ENCODE data around the gene MMP25.
A peak's percentile ranks its signal among the peaks of the same experiment; 100 is the strongest.

MMP25 gene

DNA sequence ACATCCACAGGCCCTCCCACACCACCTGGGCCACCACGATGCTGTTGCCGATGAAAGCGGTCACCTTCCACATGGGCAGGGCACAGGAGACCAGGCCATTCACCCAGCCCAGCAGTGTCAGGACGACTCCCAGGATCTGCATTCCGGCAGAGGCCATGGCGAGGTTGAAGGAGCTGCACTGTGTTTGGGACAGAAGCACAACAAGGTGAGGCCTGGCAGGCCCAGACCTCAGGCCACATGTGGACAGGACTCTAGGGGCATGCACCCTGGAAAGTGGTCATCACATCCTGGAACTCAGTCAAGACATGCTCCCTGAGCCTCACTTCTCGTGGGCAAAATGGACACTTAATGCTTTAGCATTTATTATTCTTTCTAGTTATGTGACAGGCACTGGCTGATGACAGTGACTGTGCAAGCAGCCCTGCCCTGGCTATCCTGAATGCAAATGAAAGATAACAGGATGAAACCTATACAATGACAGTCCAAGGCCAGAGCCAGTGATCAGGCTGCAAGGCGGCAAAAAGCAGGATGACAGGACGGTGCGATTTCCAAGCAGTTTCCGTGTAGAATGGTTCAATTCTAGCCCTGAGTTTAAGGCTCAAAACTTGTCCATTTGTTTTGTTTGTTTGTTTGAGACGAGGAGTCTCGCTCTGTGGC lies 30.4 kb upstream of the MMP25 start:
- DNase-seq, result no peak

DNA sequence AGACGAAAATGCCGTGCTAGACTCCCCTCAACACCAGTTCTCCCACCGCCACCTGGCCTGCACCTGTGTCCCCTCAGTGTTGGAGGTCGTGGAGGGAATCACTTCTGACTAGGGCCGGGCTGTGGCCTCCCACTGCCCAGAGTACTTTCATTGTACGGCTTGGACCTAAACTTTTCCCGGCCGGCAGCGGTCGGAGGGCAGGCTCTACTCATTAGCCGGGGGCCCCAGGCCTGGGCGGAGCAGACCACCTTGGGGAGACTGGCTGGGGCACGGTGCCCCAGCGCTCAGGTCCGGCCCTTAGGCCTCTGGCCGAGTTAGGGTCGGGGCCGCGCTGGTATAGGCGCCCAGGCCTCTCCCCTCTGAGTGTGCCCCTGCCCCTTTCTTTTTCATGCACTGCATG lies 29.0 kb upstream of the MMP25 start:
- no peak for DNase-seq

DNA sequence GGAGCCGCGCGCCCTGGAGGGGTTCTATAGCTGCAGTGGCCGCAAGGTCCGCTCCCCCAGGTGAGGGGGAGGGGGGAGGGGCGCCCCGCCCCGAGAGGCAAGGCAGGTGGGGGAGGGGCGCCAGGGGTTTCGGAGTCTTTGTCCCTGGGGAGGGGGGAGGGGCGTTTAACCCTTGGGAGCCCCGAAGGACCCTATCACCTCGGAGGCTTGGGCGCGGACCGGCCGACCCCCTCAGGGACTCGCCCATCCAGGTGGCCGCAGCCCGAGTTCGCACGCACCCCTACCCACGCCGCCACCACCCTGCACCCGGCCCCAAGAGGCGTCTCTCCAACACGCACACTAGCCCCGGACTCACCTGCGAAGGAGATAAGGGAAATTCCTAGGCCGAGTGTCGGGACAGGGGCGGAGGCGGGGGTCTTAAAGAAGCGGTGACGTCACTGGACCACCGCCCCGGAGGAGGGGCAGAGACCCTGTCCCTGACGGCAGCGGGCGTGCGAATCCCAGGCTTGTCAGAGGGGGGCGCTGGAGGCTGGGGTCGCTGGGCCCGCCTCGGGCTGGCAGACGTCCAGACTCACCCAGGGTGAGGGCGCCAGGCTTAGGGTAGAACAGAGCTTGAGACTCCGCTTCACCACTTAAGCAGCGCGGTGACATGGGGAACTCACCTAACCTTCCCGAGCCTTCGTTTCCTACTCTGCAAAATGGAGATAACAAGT lies 28.4 kb upstream of the MMP25 start, which contains the start of gene CLDN6:
Gene CLDN6, minus strand, starts transcription at position 390 of the 713 bp plus-strand sequence. CDS start 2,162 bp downstream, outside the sequence.
- DNase-seq, result peak in 2 of 56 donors; percentile 14 to 35

DNA sequence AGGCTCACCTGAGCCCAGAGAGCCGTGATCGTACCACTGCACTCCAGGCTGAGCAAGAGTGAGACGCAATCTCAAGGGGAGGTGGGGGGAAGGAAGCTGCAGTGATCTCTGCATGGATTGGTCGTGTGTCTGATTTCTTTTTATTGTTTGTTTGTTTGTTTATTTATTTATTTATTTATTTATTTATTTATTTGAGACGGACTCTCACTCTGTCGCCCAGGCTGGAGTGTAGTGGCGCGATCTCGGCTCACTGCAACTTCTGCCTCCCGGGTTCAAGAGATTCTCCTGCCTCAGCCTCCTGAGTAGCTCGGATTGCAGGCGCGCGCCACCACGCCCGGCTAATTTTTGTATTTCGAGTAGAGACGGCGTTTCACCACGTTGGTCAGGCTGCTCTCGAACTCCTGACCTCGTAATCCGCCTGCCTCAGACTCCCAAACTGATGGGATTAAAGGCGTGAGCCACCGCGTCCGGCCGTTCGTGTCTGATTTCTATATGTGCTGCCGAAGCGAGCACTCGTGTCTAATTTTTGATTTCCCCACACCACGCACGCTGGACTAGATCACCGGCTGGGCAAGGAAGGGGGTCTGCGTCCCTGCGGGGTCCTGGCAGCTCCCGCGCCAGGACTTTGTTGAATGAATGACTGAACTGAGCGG lies 26.6 kb upstream of the MMP25 start:
- DNase-seq, result no peak

GRCh38 chr16:3020247-3020603 lies 26.1 kb upstream of the MMP25 start, which contains the start of gene TNFRSF12A:
TNFRSF12A (plus strand) TSS chr16:3020368; CDS start chr16:3020398, 30 bp downstream.
- DNase-seq, result peak in 26 of 56 donors; percentile 11 to 65 (median 29)

DNA sequence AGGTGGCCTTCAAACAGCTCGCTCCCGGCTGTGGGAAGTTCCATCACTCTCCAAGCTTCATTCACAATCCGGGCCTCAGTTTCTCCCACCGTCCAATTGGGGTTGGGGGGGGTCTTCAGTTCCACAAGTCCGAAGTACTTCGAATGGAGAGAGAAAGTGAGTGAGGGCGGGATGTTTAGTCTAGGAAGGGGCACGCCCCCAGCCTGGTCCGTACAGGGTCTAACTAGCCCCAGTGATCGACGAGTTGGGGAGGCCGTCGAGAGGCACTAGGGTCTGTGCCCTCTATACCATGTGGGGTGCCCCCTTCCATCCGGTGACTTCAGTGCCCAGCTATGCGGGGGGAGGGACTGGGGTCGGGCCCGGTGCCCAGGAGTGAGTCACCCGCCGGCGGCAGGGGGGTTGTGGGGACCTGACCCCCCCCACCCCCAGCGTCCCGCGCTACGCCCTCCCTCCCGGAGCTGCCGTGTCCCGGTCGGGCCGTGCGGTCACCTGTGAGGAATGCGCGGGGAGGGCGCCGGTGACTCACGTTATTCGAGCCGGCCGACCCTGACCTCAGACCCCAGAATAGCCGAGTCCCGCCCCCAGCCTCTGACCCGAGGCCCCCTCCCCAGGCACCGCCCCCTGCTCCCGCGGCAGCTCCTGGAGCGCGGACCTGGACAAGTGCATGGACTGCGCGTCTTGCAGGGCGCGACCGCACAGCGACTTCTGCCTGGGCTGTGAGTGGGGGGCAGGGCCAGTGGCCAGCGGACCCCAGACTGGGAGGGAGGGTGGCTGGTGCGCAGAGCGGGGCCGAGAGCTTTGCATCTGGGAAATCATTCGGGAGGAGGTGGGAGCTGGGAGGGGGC lies 25.5 kb upstream of the MMP25 start:
- DNase-seq, result peak in 19 of 56 donors; percentile 14 to 73 (median 30)

DNA sequence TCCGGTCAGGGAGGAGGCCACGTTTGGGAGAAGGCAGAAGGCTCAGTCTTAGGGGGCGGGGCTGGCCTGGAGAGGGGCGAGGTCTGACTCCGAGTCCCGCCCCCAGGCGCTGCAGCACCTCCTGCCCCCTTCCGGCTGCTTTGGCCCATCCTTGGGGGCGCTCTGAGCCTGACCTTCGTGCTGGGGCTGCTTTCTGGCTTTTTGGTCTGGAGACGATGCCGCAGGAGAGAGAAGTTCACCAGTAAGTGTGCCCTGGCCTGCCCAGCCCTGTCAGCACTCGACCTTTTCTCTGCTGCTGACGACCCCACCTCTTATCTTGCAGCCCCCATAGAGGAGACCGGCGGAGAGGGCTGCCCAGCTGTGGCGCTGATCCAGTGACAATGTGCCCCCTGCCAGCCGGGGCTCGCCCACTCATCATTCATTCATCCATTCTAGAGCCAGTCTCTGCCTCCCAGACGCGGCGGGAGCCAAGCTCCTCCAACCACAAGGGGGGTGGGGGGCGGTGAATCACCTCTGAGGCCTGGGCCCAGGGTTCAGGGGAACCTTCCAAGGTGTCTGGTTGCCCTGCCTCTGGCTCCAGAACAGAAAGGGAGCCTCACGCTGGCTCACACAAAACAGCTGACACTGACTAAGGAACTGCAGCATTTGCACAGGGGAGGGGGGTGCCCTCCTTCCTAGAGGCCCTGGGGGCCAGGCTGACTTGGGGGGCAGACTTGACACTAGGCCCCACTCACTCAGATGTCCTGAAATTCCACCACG lies 24.7 kb upstream of the MMP25 start:
- peak in 18 of 56 donors; percentile 8 to 62 (median 22) for DNase-seq

DNA sequence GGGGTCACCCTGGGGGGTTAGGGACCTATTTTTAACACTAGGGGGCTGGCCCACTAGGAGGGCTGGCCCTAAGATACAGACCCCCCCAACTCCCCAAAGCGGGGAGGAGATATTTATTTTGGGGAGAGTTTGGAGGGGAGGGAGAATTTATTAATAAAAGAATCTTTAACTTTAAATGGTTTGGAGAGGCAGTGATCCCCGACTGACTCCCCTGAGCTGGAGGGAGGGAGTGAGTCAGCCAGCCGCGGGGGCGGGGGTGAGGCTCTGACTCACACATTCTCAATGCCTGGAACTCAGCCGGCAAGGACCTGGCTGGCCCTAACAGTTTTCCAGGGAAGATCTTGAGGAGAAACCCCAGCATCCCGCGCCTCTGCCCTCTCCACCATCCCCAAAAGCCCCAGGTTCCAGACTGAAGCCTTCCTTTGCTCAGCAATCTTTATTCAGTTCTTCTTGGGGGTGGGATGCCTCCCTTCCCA lies 24.1 kb upstream of the MMP25 start:
- DNase-seq, result peak in 33 of 56 donors; percentile 7 to 74 (median 32)

DNA sequence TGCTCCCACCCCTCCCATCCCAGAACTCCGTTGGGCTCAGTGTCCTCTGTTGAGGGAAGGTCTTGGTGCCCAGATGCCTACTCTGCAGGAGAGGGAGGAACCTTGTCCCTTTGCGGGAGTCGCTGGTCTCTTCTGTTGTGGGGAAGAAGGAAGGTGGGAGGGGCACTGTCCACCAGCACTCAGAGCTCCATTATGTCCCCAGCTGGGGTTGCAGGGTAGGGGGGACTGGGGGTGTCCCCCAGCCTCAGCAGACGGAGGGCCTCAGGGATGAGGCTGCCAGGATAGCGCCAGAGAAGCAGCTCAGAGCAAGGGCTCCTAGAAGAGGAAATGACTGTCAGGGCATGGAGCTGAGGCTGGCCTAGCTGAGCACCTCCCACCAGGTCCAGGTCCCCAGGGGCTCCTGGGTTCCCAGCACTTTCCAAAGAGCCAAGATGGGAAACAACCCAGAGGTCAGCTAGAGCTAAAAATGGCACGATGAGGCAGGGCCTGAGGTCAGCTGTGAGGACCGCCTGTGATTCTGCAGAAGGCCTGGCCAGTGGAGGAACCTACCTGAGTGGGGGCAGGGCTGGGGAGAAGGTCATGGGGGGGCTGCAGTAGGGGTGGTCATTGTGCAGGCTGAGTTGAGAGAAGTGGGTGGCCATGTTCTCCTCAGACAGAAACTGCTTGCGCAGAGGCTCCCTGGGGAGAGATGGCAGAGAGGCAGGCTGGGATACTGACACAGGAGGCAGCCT lies 23.5 kb upstream of the MMP25 start:
- peak in 1 of 56 donors; percentile 37 for DNase-seq

- DNase-seq, result peak in 22 of 56 donors; percentile 25 to 75 (median 62)
Observed at GRCh38 chr16:3023415-3023668, 23.0 kb upstream of the MMP25 start.

- peak; percentile 70 to 98 (median 94) for DNase-seq
Observed at GRCh38 chr16:3023669-3024478, 22.5 kb upstream of the MMP25 start, which contains the start of the genes HCFC1R1 and THOC6. HCFC1R1 (minus strand) TSS chr16:3023942; CDS start chr16:3023941, 1 bp downstream. THOC6 (plus strand) TSS chr16:3024035; CDS start chr16:3024327, 292 bp downstream.

- no peak for DNase-seq
Observed at GRCh38 chr16:3025032-3026002, 21.0 kb upstream of the MMP25 start.

GRCh38 chr16:3026003-3026378 lies 20.4 kb upstream of the MMP25 start:
- no peak for DNase-seq

DNA sequence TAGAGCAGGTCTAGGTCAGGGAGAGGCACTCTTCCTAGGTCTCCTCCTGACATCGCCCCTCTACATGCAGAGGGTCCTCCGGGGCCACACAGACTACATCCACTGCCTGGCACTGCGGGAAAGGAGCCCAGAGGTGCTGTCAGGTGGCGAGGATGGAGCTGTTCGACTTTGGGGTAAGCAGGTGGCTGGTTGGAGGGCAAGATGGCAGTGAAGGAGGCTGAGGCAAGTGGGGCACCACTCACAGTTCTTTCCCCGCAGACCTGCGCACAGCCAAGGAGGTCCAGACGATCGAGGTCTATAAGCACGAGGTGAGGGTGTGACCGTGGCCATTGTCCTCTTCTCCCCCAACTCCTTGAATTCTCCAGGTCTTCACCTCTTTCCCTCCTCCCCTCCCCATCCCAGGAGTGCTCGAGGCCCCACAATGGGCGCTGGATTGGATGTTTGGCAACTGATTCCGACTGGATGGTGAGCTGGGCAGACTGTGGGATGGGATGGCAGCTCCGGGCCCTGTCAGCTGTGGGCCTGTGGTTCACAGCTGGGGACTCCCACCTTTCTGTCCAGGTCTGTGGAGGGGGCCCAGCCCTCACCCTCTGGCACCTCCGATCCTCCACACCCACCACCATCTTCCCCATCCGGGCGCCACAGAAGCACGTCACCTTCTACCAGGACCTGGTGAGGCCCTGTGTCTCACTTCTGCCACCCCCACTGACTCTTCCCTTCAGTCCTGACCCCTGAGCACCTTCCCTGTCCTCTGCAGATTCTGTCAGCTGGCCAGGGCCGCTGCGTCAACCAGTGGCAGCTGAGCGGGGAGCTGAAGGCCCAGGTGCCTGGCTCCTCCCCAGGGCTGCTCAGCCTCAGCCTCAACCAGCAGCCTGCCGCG lies 19.5 kb upstream of the MMP25 start:
- DNase-seq, result no peak

DNA sequence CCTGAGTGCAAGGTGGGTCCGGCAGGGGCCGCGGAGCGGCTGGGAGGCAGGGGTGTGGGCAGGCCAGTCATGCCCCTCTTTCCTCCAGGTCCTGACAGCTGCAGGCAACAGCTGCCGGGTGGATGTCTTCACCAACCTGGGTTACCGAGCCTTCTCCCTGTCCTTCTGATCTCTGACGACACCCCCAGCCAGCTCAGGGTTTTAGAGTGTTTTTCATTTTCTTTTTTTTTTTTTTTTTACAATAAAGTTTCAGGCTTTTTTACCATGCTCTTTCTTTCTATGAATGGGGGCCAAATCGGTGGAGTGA lies 18.9 kb upstream of the MMP25 start:
- no peak for DNase-seq

DNA sequence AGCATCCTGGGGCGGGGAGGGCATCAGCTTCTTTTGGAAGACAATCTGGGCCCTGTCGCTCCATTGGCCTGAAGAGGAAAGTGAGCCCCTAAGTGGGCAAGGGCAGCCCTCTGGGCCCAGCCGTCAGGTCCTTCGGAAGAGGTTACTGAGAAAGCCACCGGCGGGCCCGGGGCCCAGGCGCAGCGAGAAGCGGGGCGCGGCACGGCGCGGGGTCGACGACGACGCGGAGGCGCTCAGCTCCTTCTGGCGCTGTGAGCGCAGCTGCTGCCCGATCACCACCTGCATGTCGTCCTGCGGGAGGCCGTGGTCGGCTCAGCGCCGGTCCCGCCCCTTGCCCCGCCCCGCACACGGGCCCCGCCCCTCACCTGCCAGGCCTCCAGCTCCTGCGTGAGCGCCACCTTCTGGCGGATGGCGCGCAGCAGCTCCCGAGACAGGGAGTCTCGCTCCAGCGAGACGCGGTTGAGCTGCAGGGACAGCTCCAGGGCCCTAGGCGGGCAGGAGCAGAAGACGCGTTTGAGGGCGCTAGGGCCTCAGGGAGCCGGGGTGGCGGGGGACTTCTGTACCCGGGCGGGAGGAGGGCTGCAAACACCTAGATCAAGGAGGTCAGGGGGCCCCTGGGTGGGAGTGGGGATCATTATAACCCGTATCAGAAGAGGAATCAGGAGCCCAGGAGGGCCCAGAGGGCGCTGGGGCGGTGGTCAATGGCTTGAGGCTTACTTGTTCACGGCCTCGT lies 18.2 kb upstream of the MMP25 start:
- peak in 41 of 56 donors; percentile 14 to 77 (median 46) for DNase-seq
